ENCODE results near the gene B4GAT1. TPM values are rescaled to one million over a fixed set of nuclear protein-coding genes. Genes with fewer than 3 reads are reported as not detected.

Gene B4GAT1
- total RNA-seq, 1 experiment from 2014 or later, result 41.1 TPM

GRCh38 chr11:66369073-66369894 is 21.9 kb upstream of the B4GAT1 start:
- peaks cover 28% of the 10 kb centered on the region for H3K36me3 ChIP-seq (ENCODE audit: low read depth, low read length)

GRCh38 chr11:66368484-66368883 is 21.1 kb upstream of the B4GAT1 start:
- Histone ChIP-seq H3K27ac (ENCODE audit: low read length) (no peak overlapping the region), H3F3A (ENCODE audit: low read length, unreplicated experiment) (peaks cover 3% of the 10 kb centered on the region), H3K79me2 (ENCODE audit: low read length) (peaks cover 32% of the 10 kb centered on the region), H3K4me3 (ENCODE audit: low read length) (no peak overlapping the region), H3K9me2 (replicated peaks; ENCODE audit: low read length) (no peaks in the 10 kb centered on the region), H3K27me3 (ENCODE audit: low read length) (no peaks in the 10 kb centered on the region), H3K4me1 (ENCODE audit: insufficient read depth, low read length) (peaks cover 23% of the 10 kb centered on the region), H3K4me2 (ENCODE audit: low read length) (no peak overlapping the region), H3K36me3 (ENCODE audit: low read depth, low read length) (peaks cover 29% of the 10 kb centered on the region), H3K9me3 (ENCODE audit: low read length) (no peaks in the 10 kb centered on the region), H2AFZ (ENCODE audit: low read length) (no peak overlapping the region), H4K20me1 (ENCODE audit: low read length) (no peaks in the 10 kb centered on the region), H3K9ac (ENCODE audit: low read length) (no peak overlapping the region)
- intact Hi-C loops (cut with micrococcal nuclease), result no loop called here
- BruUV-seq (replicated peaks), result no TSS peak
- no peak for ATAC-seq
- ChIA-PET CTCF (no interaction called here), POLR2A (ENCODE audit: unreplicated experiment) (interaction anchor here (0.5 kb wide), 1 partner anchor 24 kb away, joined by 4 read pairs; no protein-coding TSS in a partner anchor)
- no peak for DNase-seq
- no peak for TF ChIP-seq EZH2phosphoT487 (IDR thresholded peaks at IDR 0.05; ENCODE audit: borderline replicate concordance, low read length)
- no peak for TF ChIP-seq EZH2 (IDR thresholded peaks at IDR 0.05; ENCODE audit: low read length, unreplicated experiment)
- TF ChIP-seq, protein P1, sequence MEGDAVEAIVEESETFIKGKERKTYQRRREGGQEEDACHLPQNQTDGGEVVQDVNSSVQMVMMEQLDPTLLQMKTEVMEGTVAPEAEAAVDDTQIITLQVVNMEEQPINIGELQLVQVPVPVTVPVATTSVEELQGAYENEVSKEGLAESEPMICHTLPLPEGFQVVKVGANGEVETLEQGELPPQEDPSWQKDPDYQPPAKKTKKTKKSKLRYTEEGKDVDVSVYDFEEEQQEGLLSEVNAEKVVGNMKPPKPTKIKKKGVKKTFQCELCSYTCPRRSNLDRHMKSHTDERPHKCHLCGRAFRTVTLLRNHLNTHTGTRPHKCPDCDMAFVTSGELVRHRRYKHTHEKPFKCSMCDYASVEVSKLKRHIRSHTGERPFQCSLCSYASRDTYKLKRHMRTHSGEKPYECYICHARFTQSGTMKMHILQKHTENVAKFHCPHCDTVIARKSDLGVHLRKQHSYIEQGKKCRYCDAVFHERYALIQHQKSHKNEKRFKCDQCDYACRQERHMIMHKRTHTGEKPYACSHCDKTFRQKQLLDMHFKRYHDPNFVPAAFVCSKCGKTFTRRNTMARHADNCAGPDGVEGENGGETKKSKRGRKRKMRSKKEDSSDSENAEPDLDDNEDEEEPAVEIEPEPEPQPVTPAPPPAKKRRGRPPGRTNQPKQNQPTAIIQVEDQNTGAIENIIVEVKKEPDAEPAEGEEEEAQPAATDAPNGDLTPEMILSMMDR (conservative IDR thresholded peaks at IDR 0.05; ENCODE audit: low read depth, low read length), result no peak

More at GRCh38 chr11:66369073-66369894, 21.9 kb upstream of the B4GAT1 start:
- BruUV-seq (replicated peaks), result no TSS peak
- peaks cover 32% of the 10 kb centered on the region for H3K79me2 ChIP-seq (ENCODE audit: low read length)
- TF ChIP-seq, protein P1 (conservative IDR thresholded peaks at IDR 0.05; ENCODE audit: low read depth, low read length), result no peak
- TF ChIP-seq EZH2phosphoT487 (IDR thresholded peaks at IDR 0.05; ENCODE audit: borderline replicate concordance, low read length) (no peak), EZH2 (IDR thresholded peaks at IDR 0.05; ENCODE audit: low read length, unreplicated experiment) (no peak)
- no peaks in the 10 kb centered on the region for H3K9me3 ChIP-seq (ENCODE audit: low read length)
- no peaks in the 10 kb centered on the region for H3K9me2 ChIP-seq (replicated peaks; ENCODE audit: low read length)
- H2AFZ ChIP-seq (ENCODE audit: low read length), result no peak overlapping the region
- H3F3A ChIP-seq (ENCODE audit: low read length, unreplicated experiment), result peaks cover 3% of the 10 kb centered on the region
- peaks cover 25% of the 10 kb centered on the region for H3K4me1 ChIP-seq (ENCODE audit: insufficient read depth, low read length)
- peak overlapping the region; percentile 97 for H3K4me2 ChIP-seq (ENCODE audit: low read length)
- CTCF ChIA-PET, result no interaction called here
- ATAC-seq (no peak), DNase-seq (no peak)
- no peaks in the 10 kb centered on the region for H3K27me3 ChIP-seq (ENCODE audit: low read length)
- no peaks in the 10 kb centered on the region for H4K20me1 ChIP-seq (ENCODE audit: low read length)
- H3K4me3 ChIP-seq (ENCODE audit: low read length), result peak overlapping the region; percentile 89
- intact Hi-C loops (cut with micrococcal nuclease), result no loop called here
- POLR2A ChIA-PET (ENCODE audit: unreplicated experiment), result no interaction called here
- no peak overlapping the region for H3K9ac ChIP-seq (ENCODE audit: low read length)
- no peak overlapping the region for H3K27ac ChIP-seq (ENCODE audit: low read length)
